GM12801 (cell line): Measurements from ENCODE around the gene TGFB1.

ENCODE experiments used
- TF ChIP-seq, protein P1 (sequence below): IDR thresholded peaks from one replicate; pipeline ENCODE4 v1.5.1; 2011; ENCODE audit warnings: control low read depth; ENCODE audit not compliant: insufficient read length; ENCODE audit errors: extremely low read depth

TGFB1 gene

DNA sequence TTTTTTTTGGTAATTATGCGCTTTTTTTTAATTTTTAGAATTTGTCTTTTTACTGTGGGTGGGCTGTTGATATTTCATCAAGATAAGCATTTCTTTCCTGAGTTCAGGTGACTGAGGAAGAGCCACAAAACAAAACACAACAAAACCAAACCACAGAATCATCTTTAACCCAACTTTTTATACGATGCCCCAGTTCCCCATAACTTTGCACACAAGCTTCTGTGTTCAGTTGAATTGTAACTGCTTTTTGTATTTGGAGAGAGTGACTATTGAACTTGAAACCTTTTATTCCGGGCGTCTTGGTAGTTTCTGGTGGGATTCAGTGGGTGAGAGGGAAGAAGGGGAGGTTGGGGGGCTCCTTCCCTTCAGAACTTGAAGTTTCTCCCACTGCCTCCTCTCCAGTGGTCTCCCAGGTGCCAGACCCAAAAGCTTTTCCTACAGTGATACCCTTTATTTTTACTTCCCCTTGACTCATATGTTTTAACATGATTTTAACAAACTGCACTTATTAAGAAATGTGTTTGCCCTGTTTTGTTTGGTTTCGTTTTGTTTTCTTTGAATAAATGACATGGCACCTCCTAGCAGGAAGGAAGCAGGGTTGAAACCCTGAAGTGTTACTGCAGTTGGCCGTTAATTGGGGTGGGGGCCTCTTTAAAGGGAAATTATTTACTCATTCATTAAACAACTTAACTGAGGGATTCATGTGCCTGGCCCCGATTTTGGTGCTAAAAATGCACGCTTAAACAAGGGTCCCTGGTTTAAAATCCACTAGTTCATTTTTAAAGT lies 46.4 kb downstream of the TGFB1 start:
- TF ChIP-seq, protein P1, sequence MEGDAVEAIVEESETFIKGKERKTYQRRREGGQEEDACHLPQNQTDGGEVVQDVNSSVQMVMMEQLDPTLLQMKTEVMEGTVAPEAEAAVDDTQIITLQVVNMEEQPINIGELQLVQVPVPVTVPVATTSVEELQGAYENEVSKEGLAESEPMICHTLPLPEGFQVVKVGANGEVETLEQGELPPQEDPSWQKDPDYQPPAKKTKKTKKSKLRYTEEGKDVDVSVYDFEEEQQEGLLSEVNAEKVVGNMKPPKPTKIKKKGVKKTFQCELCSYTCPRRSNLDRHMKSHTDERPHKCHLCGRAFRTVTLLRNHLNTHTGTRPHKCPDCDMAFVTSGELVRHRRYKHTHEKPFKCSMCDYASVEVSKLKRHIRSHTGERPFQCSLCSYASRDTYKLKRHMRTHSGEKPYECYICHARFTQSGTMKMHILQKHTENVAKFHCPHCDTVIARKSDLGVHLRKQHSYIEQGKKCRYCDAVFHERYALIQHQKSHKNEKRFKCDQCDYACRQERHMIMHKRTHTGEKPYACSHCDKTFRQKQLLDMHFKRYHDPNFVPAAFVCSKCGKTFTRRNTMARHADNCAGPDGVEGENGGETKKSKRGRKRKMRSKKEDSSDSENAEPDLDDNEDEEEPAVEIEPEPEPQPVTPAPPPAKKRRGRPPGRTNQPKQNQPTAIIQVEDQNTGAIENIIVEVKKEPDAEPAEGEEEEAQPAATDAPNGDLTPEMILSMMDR = no peak

- TF ChIP-seq, protein P1 = no peak
These were observed 47.6 kb downstream of the TGFB1 start for GRCh38 chr19:41305927-41306793.

GRCh38 chr19:41304706-41305483 lies 48.8 kb downstream of the TGFB1 start:
- TF ChIP-seq, protein P1 = no peak

DNA sequence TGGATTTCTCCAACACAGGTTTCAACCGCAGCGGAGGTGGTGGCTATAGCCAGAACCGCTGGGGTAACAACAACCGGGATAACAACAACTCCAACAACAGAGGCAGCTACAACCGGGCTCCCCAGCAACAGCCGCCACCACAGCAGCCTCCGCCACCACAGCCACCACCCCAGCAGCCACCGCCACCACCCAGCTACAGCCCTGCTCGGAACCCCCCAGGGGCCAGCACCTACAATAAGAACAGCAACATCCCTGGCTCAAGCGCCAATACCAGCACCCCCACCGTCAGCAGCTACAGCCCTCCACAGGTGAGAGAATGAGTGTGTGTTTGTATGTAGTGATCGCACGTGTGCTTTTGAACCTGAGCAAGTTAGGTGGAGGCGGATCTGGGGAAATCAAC lies 49.8 kb downstream of the TGFB1 start:
- TF ChIP-seq, protein P1 = no peak

- TF ChIP-seq, protein P1 = no peak
These were observed 50.9 kb downstream of the TGFB1 start for GRCh38 chr19:41302624-41303351.

- TF ChIP-seq, protein P1 = no peak
These were observed 53.2 kb downstream of the TGFB1 start for GRCh38 chr19:41300555-41300954.
